ENCODE data around the gene WRNIP1.
A peak's percentile ranks its signal among the peaks of the same experiment; 100 is the strongest.

Gene WRNIP1

DNA sequence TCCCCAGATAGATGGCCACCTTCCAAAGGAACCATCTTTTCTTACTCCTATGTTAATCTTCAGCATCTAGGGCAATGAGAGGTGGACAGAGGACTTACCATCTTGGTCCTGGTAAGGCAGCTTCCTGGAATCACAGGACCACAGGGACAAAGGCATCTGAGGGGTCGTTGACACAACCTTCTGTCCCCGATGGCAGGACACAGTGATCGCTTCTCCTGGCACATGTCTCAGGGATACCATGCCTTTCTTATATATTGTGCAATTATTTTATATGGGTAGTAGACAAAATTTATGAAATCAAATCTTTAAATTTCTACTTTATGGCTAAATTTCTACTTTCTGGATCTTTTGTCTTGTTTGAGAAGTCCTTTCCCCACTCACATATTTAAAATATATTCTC is 56.4 kb downstream of the WRNIP1 start:
- no CpG with 5 or more reads among the region's 3 CpGs for WGBS (ENCODE audit: insufficient coverage)
- DNase-seq: no peak

DNA sequence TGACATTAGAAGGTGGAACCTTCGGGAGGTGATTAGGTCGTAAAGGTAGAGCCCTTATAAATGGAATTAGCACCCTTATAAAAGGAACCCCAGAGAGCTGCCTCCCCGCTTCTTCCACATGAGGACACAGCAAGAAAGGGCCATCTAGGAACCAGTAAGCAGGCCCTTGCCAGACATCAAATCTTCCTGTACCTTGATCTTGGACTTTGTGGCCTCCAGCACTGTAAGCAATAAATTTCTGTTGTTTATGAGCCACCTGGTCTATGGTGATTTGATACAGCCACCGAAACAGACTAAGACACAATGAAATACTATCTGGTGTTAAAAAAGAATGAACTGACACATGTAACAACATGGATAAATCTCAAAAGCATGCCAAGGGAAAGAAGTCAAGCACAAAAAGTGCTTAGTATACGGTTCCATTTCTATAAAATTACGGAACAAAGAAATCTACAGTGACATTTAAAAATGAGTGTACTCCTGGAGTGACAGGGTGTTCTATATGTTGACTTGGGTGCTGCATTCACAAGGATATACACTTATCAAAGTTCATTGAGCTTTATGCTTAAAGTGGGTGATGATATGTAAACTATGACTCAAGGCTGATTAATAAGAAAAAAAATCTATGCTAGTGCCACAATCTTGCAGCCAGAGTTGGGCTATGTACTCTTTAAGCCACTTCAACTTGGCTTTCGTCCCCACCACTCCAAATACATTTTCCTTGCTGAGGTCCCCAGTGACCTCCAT is 58.1 kb downstream of the WRNIP1 start:
- Histone ChIP-seq H3K36me3 (ENCODE audit: control insufficient read depth in 4 of 4, insufficient read depth in 4 of 4, low read length in 3 of 4) (peaks cover 0 to 3% (median under 1%) of the 10 kb centered on the region in 4 experiments), H3K9me3 (ENCODE audit: control extremely low read depth in 1 of 5, control insufficient read depth in 4 of 5, insufficient read depth in 2 of 5, low read depth in 1 of 5, low read length in 4 of 5) (peaks cover 0 to 4% (median 0%) of the 10 kb centered on the region in 5 experiments), H3K27ac (ENCODE audit: insufficient read depth in 1 of 2, low read depth in 1 of 2, low read length in 2 of 2, poor library complexity in 1 of 2, severe bottlenecking in 2 of 2) (peak overlapping the region; percentile 35 to 96), H3K27me3 (replicated peaks in 2 of 5; ENCODE audit: control insufficient read depth in 4 of 5, insufficient read depth in 5 of 5, low read length in 4 of 5) (no peaks in the 10 kb centered on the region), H3K4me3 (ENCODE audit: control insufficient read depth in 1 of 7, extremely low read depth in 1 of 7, insufficient read depth in 4 of 7, low read depth in 2 of 7, low read length in 6 of 7) (peak overlapping the region in 1 of 7 experiments; percentile 31), H3K4me1 (ENCODE audit: control extremely low read depth in 1 of 4, control insufficient read depth in 4 of 4, insufficient read depth in 4 of 4, low read length in 3 of 4) (peaks cover 33 to 66% (median 41%) of the 10 kb centered on the region in 4 experiments)
- WGBS (ENCODE audit: insufficient coverage): 100% methylated on average over 4 of the region's 7 CpGs
- POLR2A ChIA-PET: interaction anchor here (0.7 to 1.2 kb wide), 2 partner anchors 18 to 31 kb away, joined by 3 to 4 read pairs; no protein-coding TSS in a partner anchor
- CTCF ChIA-PET: interaction anchor here (1.2 to 8.7 kb wide), 4 partner anchors 11 to 32 kb away, joined by 4 to 66 read pairs (median 11); partner anchors contain the start of gene SERPINB1
- no peak for DNase-seq

More for the DNA sequence above, 56.4 kb downstream of the WRNIP1 start:
- peaks cover 41 to 82% (median 53%) of the 10 kb centered on the region in 4 experiments for H3K4me1 ChIP-seq (ENCODE audit: control extremely low read depth in 1 of 4, control insufficient read depth in 4 of 4, insufficient read depth in 4 of 4, low read length in 3 of 4)
- H3K27ac ChIP-seq (ENCODE audit: insufficient read depth in 1 of 2, low read depth in 1 of 2, low read length in 2 of 2, poor library complexity in 1 of 2, severe bottlenecking in 2 of 2): peak overlapping the region; percentile 92 to 96
- CTCF ChIA-PET: interaction anchor here (8.7 kb wide), 1 partner anchor 18 kb away, joined by 66 read pairs; the partner anchor contains the start of gene SERPINB1
- H3K27me3 ChIP-seq (replicated peaks in 2 of 5; ENCODE audit: control insufficient read depth in 4 of 5, insufficient read depth in 5 of 5, low read length in 4 of 5): no peaks in the 10 kb centered on the region
- no peak overlapping the region for H3K4me3 ChIP-seq (ENCODE audit: control insufficient read depth in 1 of 7, extremely low read depth in 1 of 7, insufficient read depth in 4 of 7, low read depth in 2 of 7, low read length in 6 of 7)
- POLR2A ChIA-PET: no interaction called here
- H3K9me3 ChIP-seq (ENCODE audit: control extremely low read depth in 1 of 5, control insufficient read depth in 4 of 5, insufficient read depth in 2 of 5, low read depth in 1 of 5, low read length in 4 of 5): peaks cover 0 to 4% (median 0%) of the 10 kb centered on the region in 5 experiments
- peaks cover 0 to 3% (median under 1%) of the 10 kb centered on the region in 4 experiments for H3K36me3 ChIP-seq (ENCODE audit: control insufficient read depth in 4 of 4, insufficient read depth in 4 of 4, low read length in 3 of 4)

DNA sequence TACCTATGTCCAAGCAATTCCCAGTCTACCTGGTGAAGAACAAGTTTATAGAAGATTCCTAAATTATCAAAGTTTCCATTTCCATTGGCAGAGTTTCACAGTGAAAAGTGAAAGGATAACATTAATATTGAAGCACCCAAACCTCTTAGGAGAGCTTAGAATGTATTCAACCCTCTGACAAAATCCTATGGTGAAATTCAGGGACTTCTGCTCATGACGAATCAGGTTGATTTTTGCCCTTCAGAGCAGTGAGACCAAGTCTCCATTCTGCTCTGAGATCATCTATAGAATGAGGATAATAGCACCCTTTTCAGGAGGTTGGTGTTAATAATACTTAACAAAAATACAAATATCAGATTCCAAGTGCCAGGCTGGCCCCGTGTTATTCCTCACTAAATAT is 60.9 kb downstream of the WRNIP1 start:
- Histone ChIP-seq H3K4me3 (ENCODE audit: control insufficient read depth in 1 of 7, extremely low read depth in 1 of 7, insufficient read depth in 4 of 7, low read depth in 2 of 7, low read length in 6 of 7) (no peak overlapping the region), H3K27ac (ENCODE audit: insufficient read depth in 1 of 2, low read depth in 1 of 2, low read length in 2 of 2, poor library complexity in 1 of 2, severe bottlenecking in 2 of 2) (peak overlapping the region in 1 of 2 experiments; percentile 35), H3K4me1 (ENCODE audit: control extremely low read depth in 1 of 4, control insufficient read depth in 4 of 4, insufficient read depth in 4 of 4, low read length in 3 of 4) (peaks cover 10 to 44% (median 18%) of the 10 kb centered on the region in 4 experiments), H3K9me3 (ENCODE audit: control extremely low read depth in 1 of 5, control insufficient read depth in 4 of 5, insufficient read depth in 2 of 5, low read depth in 1 of 5, low read length in 4 of 5) (peaks cover 0 to 4% (median 0%) of the 10 kb centered on the region in 5 experiments), H3K36me3 (ENCODE audit: control insufficient read depth in 4 of 4, insufficient read depth in 4 of 4, low read length in 3 of 4) (peaks cover 0 to 3% (median 2%) of the 10 kb centered on the region in 4 experiments), H3K27me3 (replicated peaks in 2 of 5; ENCODE audit: control insufficient read depth in 4 of 5, insufficient read depth in 5 of 5, low read length in 4 of 5) (no peaks in the 10 kb centered on the region)
- POLR2A ChIA-PET: interaction anchor here (0.6 to 4.4 kb wide), 4 partner anchors 8 to 50 kb away, joined by 3 to 20 read pairs (median 4); partner anchors contain the start of gene SERPINB1
- no CpG with 5 or more reads among the region's 2 CpGs for WGBS (ENCODE audit: insufficient coverage)
- CTCF ChIA-PET: interaction anchor here (0.8 to 8.7 kb wide), 9 partner anchors 8 to 35 kb away, joined by 3 to 66 read pairs (median 3); partner anchors contain the start of gene SERPINB1
- DNase-seq: no peak

DNA sequence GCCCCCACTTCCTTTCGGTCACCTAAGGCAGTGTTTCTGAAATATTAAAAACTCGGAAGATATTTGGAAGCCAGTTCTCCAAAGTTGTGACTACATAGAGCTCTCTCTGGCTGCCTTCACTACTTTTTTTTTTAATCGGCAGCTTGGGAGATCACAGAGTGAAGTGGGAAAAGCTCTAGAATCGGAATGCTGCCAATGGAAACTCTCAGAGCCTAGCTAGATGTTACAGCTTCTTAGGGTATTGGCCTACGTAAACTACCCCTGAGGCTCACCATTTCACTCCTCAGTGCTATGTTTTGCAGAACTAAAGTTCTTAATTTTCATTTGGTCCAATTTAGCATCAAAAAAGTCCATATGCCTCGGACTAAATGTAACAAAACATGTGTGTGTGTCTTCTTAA is 61.9 kb downstream of the WRNIP1 start:
- Histone ChIP-seq H3K27ac (ENCODE audit: insufficient read depth in 1 of 2, low read depth in 1 of 2, low read length in 2 of 2, poor library complexity in 1 of 2, severe bottlenecking in 2 of 2) (no peak overlapping the region), H3K4me3 (ENCODE audit: control insufficient read depth in 1 of 7, extremely low read depth in 1 of 7, insufficient read depth in 4 of 7, low read depth in 2 of 7, low read length in 6 of 7) (no peak overlapping the region), H3K36me3 (ENCODE audit: control insufficient read depth in 4 of 4, insufficient read depth in 4 of 4, low read length in 3 of 4) (peaks cover 0 to 6% (median 4%) of the 10 kb centered on the region in 4 experiments), H3K9me3 (ENCODE audit: control extremely low read depth in 1 of 5, control insufficient read depth in 4 of 5, insufficient read depth in 2 of 5, low read depth in 1 of 5, low read length in 4 of 5) (peaks cover 0 to 4% (median 0%) of the 10 kb centered on the region in 5 experiments), H3K4me1 (ENCODE audit: control extremely low read depth in 1 of 4, control insufficient read depth in 4 of 4, insufficient read depth in 4 of 4, low read length in 3 of 4) (peaks cover 5 to 34% (median 10%) of the 10 kb centered on the region in 4 experiments), H3K27me3 (replicated peaks in 2 of 5; ENCODE audit: control insufficient read depth in 4 of 5, insufficient read depth in 5 of 5, low read length in 4 of 5) (no peaks in the 10 kb centered on the region)
- ChIA-PET POLR2A (interaction anchor here (0.7 to 4.4 kb wide), 2 partner anchors 13 to 815 kb away, joined by 4 to 20 read pairs; partner anchors contain the start of gene SERPINB1), CTCF (interaction anchor here (1.0 to 8.7 kb wide), 8 partner anchors 13 to 44 kb away, joined by 3 to 66 read pairs (median 4); partner anchors contain the start of gene SERPINB1)
- no peak for DNase-seq
- WGBS (ENCODE audit: insufficient coverage): 93% methylated on average over 4 of the region's 6 CpGs

DNA sequence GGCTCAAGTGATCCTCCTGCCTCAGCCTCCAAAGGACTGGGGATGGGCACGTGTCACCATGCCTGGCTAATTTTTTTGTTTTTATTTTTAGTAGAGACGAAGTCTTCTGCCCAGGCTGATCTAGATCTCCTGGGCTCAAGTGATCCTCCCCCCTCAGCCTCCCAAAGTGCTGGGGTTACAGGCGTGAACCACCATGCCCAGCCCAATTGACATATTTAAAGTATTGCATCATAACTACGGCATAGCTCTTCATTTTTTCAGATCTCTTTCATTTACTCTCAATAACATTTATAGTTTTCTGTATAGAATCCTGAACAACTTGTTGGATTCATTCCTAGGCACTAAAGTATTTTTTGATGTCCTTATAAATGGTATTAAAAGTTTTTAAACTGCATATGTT is 63.4 kb downstream of the WRNIP1 start:
- Histone ChIP-seq H3K27me3 (replicated peaks in 2 of 5; ENCODE audit: control insufficient read depth in 4 of 5, insufficient read depth in 5 of 5, low read length in 4 of 5) (no peaks in the 10 kb centered on the region), H3K9me3 (ENCODE audit: control extremely low read depth in 1 of 5, control insufficient read depth in 4 of 5, insufficient read depth in 2 of 5, low read depth in 1 of 5, low read length in 4 of 5) (peaks cover 0 to 2% (median 0%) of the 10 kb centered on the region in 5 experiments), H3K36me3 (ENCODE audit: control insufficient read depth in 4 of 4, insufficient read depth in 4 of 4, low read length in 3 of 4) (peaks cover 5 to 19% (median 11%) of the 10 kb centered on the region in 4 experiments), H3K27ac (ENCODE audit: insufficient read depth in 1 of 2, low read depth in 1 of 2, low read length in 2 of 2, poor library complexity in 1 of 2, severe bottlenecking in 2 of 2) (no peak overlapping the region), H3K4me1 (ENCODE audit: control extremely low read depth in 1 of 4, control insufficient read depth in 4 of 4, insufficient read depth in 4 of 4, low read length in 3 of 4) (peaks cover 2 to 27% (median 5%) of the 10 kb centered on the region in 4 experiments), H3K4me3 (ENCODE audit: control insufficient read depth in 1 of 7, extremely low read depth in 1 of 7, insufficient read depth in 4 of 7, low read depth in 2 of 7, low read length in 6 of 7) (no peak overlapping the region)
- CTCF ChIA-PET: interaction anchor here (0.6 to 8.7 kb wide), 8 partner anchors 10 to 128 kb away, joined by 3 to 66 read pairs (median 4); partner anchors contain the start of gene SERPINB1
- WGBS (ENCODE audit: insufficient coverage): 96% methylated on average over 3 of the region's 4 CpGs
- DNase-seq: no peak
- POLR2A ChIA-PET: interaction anchor here (1.5 to 4.4 kb wide), 2 partner anchors 10 to 12 kb away, joined by 3 to 20 read pairs; partner anchors contain the start of gene SERPINB1

DNA sequence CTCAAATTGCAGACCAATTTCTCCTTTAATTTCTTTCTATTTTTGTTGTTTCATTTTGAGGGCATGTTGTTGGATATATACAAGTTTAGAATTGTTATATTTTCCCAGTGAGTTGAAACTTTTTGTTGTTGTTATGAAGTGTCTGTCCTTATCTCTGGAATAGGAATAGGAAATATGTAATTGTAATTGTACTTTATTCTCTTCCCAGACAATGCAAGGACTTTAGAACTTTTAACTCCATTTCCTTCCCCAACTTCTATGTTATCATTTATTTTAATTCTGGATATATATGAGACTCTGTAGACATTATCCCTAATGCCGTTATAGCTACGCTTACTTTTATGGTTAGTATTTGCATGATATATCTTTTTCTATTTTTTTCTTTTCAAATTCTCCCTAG is 64.1 kb downstream of the WRNIP1 start:
- Histone ChIP-seq H3K27me3 (replicated peaks in 2 of 5; ENCODE audit: control insufficient read depth in 4 of 5, insufficient read depth in 5 of 5, low read length in 4 of 5) (no peaks in the 10 kb centered on the region), H3K4me1 (ENCODE audit: control extremely low read depth in 1 of 4, control insufficient read depth in 4 of 4, insufficient read depth in 4 of 4, low read length in 3 of 4) (peaks cover 2 to 28% (median 5%) of the 10 kb centered on the region in 4 experiments), H3K4me3 (ENCODE audit: control insufficient read depth in 1 of 7, extremely low read depth in 1 of 7, insufficient read depth in 4 of 7, low read depth in 2 of 7, low read length in 6 of 7) (no peak overlapping the region), H3K9me3 (ENCODE audit: control extremely low read depth in 1 of 5, control insufficient read depth in 4 of 5, insufficient read depth in 2 of 5, low read depth in 1 of 5, low read length in 4 of 5) (no peaks in the 10 kb centered on the region), H3K27ac (ENCODE audit: insufficient read depth in 1 of 2, low read depth in 1 of 2, low read length in 2 of 2, poor library complexity in 1 of 2, severe bottlenecking in 2 of 2) (no peak overlapping the region), H3K36me3 (ENCODE audit: control insufficient read depth in 4 of 4, insufficient read depth in 4 of 4, low read length in 3 of 4) (peaks cover 7 to 25% (median 16%) of the 10 kb centered on the region in 4 experiments)
- no peak for DNase-seq
- no CpG with 5 or more reads among the region's 2 CpGs for WGBS (ENCODE audit: insufficient coverage)
- CTCF ChIA-PET: interaction anchor here (0.6 to 8.7 kb wide), 7 partner anchors 11 to 127 kb away, joined by 3 to 66 read pairs (median 5); partner anchors contain the start of gene SERPINB1
- POLR2A ChIA-PET: interaction anchor here (4.4 kb wide), 1 partner anchor 11 kb away, joined by 20 read pairs; the partner anchor contains the start of gene SERPINB1

Data from common myeloid progenitor, CD34-positive (primary cell).